G401.6 (cell line): ENCODE data around the gene GRB10.

Experiments used
- FAIRE-seq: peaks from 2 replicates; lab custom pipeline; 2012; peaks lifted over from hg19 to GRCh38; lab: Jason Lieb, UNC

The GRB10 gene

DNA sequence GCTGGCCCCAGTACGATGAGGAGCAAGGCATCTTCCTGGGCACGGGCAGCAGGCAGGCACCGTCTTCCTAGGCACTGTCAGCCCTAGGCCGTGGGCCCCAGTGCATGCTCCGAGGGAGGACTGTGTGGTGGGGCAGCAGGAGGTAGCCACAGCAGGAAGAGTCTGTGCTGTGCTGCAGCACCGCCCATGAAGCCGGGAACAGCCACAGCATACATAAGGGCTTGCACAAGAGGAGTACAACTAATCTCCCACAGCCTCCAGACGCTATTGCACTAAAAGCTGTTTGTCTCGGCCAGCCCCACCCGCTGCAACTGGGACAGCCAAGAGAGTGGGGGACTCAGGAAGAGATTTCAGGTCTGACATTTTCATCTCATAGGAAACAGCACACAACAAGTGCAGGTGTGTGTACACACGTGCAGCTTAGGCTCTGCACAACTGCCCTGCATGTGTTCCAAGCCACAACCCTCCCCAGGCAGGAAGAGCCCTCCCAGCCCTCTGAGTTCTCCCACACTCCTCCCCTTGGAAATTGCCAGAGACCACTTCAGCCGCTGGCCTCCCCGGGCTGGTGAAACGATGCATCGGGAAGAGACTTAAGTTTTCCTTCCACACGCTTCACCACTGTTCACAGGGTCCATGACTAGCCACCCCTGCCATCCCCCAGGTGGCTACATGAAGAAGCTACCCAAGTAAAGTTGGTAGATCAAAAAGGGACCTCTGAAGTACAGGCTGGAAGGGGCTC, 129.4 kb downstream of the GRB10 start:
- FAIRE-seq, result no peak

DNA sequence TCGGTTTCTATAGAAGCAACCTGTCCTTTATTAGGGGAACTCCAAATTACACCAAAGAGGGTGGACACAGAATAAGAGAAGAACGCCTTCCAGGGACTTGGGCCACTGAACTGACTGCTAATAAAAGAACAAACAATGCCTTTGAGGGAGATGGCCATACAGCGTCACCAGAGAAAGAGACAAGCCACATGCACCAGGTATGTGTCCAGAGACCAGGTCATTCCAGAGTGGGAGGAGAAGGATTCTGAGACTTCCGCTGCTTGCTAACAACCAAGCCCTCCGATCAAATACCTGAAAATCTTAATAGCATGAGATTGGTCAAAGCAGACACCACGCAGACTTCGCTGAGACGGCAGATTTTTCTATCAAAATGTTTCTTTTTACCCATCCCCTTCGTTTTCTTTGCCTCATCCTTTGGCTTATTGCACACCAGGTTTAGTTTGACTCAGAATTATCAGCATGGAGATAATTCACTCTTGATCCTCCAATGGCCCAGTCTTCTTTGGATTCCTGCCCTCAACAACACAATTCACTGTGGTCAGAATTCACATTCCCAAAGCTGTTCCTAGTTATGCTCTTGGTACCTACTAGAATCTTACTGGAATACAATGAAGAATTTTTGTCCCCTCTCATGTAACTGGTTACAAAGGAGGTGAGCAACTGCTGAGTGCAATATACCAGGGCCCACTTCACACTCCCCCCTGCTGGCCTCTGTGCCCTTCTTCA, 130.1 kb downstream of the GRB10 start:
- no peak for FAIRE-seq

GRCh38 chr7:50651271-50651989, 131.3 kb downstream of the GRB10 start:
- no peak for FAIRE-seq

DNA sequence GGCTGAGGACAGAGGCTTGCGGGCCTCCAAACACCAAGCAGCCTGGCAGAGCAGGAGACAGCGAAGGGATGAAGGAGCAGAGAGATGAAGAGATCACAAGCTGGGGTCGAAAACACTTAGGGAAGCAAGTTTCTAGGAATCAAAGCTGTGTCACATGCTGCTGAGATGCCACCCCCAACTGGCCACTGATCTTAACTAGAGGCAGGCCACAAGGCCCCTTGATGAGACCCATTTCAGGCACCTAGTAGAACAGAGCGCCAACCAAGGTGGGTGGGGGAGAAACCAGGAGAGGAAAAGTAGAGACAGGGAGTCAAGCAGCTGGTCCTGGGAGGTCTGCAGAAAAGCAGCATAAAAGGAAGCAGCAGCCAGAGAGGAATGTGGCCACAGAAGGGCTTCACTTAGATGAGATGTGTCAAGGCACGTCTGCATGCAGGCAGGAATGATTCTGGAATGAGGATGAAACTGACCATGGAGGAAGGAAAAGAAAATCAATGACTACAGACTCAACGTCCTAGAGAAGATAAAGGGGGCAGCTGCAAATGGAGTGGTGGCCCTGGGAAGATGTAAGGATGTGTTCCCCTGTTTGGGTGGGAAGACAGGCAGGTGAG, 132.5 kb downstream of the GRB10 start:
- no peak for FAIRE-seq

DNA sequence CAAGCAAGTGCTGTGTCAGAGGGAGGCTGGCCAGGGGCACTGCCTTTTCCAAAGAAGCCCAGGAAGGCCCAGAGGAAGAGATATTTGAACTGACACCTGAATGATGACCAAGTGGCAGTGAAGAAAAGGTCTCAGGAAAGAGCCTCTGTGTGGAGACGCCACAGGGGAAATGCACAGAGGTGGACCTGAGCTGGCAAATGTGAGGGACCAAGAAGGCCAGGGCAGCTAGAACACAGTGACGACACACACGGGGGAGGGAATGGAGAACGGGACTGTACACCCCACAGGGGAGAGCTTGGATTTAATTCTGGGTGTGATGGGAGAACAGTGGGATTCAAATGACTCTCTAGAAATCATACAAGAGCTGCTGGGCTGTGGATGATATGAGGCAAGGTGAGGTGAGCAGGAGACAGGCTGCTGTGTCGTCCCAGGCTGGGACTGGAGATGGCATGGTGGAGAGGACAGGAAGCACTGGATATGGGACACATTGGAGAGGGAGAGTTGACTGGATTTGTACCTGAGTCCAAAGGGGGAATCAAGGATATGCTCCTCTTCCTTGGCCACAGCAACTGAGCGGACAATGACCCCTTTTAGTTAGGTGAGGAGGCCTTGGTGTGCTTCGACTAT, 133.3 kb downstream of the GRB10 start:
- no peak for FAIRE-seq

DNA sequence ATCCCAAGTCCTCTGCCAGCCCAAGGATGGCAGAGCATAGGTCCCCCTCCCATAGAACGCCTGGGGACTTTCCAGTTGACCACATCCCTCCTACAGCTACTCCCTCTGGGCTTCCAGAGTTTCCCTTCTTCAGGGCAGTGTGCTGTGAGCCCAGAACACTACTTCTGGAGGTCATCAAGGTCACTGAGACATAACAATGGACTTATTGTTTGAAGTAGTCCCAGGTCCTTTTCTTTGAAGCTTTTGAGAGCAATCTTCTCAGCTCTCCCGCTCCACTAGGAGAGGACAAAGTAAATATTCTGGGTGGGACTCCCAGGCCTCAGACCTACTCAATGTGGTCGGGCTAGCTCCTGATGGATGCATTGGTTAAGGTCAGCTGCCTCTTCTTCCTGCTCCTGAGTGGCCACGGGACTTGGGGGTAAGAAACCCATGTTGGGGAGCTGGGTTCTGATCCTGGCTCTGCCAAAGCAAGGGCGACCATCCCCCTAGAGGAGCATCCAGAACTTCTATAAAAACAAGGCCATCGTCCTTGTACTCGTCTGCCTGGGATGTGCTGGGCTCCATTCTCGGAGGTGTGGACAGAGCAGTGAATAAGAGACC, 134.0 kb downstream of the GRB10 start:
- no peak for FAIRE-seq

DNA sequence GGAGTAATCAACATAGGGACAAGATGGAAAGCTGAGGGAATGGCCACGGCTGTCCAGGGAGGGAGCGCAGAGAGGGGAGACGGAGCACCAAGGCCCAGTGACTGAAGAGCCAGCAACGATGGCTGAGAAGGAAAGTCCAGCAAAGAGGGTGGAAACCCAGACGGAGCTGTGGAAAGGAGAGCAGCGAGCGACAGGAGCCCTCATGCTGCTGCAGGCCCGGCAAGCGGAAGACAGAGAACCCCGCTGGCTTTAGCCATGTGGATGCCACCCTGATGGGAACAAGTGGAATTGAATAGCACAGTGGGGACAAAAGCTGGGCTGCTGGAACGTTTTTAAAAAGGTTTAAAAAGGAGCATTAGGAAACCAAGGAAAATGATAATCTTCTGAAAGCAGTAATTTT, 134.6 kb downstream of the GRB10 start:
- no peak for FAIRE-seq

- FAIRE-seq, result no peak
Observed at GRCh38 chr7:50647286-50647980, 135.3 kb downstream of the GRB10 start.

DNA sequence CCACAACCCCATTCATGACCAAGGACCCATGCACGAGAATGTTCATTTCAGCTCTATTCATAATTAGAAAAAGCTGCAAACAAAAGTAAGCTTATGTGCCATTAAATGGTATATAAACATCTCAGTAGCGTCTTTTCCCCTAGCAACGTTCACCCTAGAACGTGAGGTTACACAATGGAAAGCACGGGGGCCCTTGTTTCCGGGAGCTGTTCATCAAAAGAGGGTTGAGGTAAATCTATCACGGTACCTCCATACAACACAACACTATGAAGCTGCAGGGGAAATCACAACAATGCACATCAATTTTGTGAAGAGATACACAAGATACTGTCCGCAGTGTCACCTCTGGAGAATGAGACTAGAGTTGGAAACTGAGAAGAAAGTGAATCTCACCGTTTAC, 136.6 kb downstream of the GRB10 start:
- FAIRE-seq, result no peak

GRCh38 chr7:50645186-50645585, 137.5 kb downstream of the GRB10 start:
- no peak for FAIRE-seq

- no peak for FAIRE-seq
Observed at GRCh38 chr7:50644586-50644985, 138.1 kb downstream of the GRB10 start.

DNA sequence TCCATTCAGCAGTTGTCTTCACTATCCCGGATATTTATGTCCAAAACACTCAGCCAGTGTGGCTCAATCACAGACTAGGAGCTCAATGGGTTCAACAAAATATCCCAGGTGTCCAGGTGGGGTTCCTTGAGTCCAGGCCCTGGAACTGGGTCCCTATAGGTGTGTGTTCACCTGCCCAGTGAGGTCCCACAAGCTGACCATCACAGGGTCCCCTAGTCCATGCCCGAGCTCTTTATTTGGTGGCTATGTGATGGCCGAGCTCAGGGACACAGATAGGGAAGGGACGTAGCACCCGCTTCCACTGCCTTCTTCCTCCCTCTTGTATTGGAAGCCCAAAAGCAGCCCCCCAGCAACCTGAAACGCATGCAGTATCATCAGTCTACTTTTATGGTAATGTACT, 138.6 kb downstream of the GRB10 start:
- FAIRE-seq, result no peak

DNA sequence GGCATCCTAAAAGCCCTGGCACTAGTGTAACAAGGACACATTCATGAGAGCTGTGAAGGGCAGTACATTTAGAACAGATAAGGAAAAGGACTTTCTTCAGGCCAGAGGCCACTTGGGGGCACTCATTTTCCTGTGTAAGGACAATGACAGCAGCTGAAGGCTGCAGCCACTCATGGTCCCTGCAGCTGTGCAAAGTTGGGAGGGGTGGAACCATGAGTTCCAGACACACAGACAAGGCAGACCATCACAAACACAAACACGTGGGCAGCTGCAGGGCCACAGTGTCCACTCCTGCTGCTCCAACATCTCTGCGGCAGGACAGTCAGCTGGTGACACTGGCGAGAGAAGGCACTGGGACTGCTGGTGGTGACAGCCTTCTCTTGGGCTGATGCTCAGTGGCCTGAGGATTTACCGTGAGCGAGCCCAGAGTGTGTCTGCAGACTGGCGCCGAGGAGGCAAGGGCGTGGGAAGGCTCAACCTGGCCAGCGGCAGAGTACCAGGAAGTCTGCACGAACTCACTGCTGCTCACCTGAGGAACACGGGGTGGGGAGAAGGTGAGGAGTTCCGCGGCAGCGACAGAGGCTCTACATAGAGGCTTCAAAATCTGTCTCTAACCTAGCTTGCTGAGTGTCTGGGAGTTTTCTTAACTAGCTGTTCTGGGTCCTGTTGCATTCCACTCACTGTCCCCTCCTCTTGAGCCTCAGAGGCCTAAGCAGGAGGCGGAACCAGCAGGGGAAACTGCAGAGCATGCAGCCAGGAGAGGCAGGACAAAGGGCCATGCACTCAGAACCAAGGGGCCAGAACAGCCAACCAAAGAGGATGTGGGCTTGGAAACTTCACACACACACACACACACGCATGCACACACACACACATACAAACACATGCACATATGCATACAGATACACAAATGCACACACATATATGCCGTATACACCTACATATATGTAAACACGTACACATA, 141.0 kb downstream of the GRB10 start:
- no peak for FAIRE-seq

- no peak for FAIRE-seq
Observed at GRCh38 chr7:50640779-50641178, 141.9 kb downstream of the GRB10 start.

DNA sequence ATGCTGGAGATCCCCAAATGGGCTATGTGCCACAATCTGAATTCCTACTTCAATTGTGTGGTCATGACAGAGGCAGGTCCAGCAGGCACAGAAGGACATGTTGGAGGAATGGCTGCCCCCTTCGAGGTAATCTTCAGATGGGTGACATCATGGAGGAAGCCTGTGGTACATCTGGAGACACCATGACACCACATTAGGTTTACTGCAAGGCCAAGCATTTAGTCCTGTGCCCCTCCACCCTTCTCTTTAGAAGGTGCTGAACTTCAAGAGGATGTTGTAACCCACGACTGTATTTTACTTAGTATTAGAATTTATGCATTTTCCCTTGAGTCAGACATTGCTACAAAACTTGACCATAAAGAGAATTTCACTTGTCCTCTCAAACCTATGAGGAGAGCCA, 142.4 kb downstream of the GRB10 start:
- FAIRE-seq, result no peak

DNA sequence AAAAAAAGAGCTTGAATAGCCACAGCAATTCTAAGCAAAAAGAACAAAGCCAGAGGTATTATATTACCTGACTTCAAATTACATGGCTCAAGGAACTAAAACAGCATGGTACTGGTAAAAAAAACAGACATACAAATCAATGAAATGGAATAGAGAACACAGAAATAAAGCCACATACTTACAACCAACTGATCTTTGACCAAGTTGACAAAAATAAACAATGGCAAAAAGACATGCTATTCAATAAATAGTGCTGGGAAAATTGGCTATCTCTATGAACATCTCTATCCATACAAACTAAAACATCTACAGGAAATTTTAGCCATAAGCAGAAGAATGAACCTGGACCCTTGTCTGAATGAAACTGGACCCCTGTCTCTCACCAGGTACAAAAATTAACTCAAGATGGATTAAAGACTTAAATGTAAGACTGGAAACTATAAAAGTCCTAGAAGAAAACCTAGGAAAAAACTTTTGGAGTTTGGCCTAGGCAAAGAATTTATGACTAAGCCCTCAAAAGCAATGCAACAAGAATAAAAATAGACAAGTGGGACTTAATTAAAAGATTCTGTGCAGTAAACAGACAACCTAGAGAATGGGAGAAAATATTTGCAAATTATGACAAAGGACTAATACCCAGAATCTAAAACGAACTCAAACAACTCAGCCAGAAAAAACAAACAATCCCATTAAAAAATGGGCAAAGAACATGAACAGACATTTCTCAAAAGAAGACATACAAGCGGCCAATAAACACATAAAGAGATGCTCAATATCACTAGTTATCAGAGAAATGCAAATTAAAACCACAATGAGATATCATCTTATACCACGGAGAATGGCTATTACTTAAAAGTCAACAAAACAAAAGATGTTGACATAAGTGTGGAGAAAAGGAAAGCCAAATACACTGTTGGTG, 144.7 kb downstream of the GRB10 start:
- no peak for FAIRE-seq

DNA sequence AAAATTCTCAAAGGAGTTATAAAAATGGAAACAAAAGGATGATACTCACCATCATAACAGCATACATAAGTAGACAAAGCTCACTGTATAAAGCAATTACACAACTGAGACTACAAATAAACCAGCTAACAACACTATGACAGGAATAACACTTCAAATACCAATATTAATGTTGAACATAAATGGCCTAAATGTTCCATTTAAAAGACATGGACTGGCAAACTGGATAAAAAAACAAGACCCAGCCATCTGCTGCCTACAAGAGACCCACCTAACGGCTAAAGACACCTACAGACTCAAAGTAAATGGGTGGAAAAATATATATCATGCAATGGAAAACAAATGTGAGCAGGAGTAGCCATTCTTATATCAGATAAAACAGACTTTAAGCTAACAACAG, 148.3 kb downstream of the GRB10 start:
- FAIRE-seq, result no peak

GRCh38 chr7:50633414-50633710, 149.3 kb downstream of the GRB10 start:
- no peak for FAIRE-seq
